HG02763 (cell line): ENCODE measurements around the gene NUP153.

Experiments used
- ATAC-seq: cut with Tn5 transposase; IDR thresholded peaks from one replicate; pipeline ENCODE4 v1.9.1; 2021; ENCODE audit warnings: mild to moderate bottlenecking, moderate library complexity; ENCODE audit not compliant: unreplicated experiment

NUP153 gene

GRCh38 chr6:17574866-17575560 lies 131.7 kb downstream of the NUP153 start:
- no peak for ATAC-seq

DNA sequence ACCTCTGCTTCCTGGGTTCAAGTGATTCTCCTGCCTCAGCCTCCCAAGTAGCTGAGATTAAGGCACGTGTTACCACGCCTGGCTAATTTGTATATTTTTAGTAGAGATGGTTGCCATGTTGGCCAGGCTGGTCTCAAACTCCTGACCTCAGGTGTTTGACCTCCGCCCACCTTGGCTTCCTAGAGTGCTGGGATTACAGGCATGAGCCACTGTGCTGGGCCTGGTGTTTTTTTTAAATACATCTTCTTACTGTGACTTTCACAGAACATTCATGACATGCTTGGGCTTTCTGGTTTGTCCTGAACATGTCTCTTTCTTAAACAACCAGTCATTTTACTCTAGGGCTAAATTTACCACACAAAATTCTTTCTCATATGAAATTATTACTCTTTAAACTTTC lies 141.3 kb downstream of the NUP153 start:
- no peak for ATAC-seq
